HUES6 (cell line): ENCODE results near the gene GRB2.

Experiments
- H3K27ac ChIP-seq: 2 replicates; pipeline ENCODE4 v1.7.0; 2013; ENCODE audit warnings: low read depth, mild to moderate bottlenecking, low read length, inconsistent platforms
- H3K27me3 ChIP-seq: 2 replicates; pipeline ENCODE4 v1.6.1; 2013; ENCODE audit warnings: low read length; ENCODE audit not compliant: control insufficient read depth, insufficient read depth
- H3K36me3 ChIP-seq: 2 replicates; pipeline ENCODE4 v1.6.1; 2013; ENCODE audit warnings: low read length; ENCODE audit not compliant: control insufficient read depth, insufficient read depth
- H3K4me1 ChIP-seq: 2 replicates; pipeline ENCODE4 v1.6.1; 2013; ENCODE audit warnings: low read length; ENCODE audit not compliant: control insufficient read depth, insufficient read depth
- H3K4me3 ChIP-seq: 2 replicates; pipeline ENCODE4 v1.5.1; 2013; ENCODE audit warnings: low read depth, low read length
- H3K9ac ChIP-seq: one replicate; pipeline ENCODE4 v1.6.1; 2013; ENCODE audit warnings: mild to moderate bottlenecking, low read length
- H3K9me3 ChIP-seq: 2 replicates; pipeline ENCODE4 v1.6.1; 2013; ENCODE audit warnings: low read depth, low read length; ENCODE audit not compliant: control insufficient read depth, insufficient read depth

Gene GRB2

DNA sequence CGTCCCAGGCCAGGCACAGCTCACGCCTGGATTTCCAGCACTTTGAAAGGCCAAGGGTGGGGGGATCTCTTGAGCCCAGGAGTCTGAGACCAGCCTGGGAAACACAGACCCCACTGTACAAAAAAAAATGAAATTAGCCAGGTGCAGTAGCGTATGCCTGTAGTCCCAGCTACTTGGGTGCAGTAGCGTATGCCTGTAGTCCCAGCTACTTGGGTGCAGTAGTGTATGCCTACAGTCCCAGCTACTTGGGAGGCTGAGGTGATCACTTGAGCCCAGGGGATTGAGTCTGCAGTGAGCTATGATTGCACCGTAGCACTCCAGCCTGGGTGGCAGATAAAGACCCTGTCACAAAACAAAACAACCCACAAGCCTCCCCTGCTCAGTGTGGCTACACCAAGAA, 89.2 kb downstream of the GRB2 start:
- no peaks in the 10 kb centered on the region for H3K27me3 ChIP-seq
- no peak overlapping the region for H3K4me3 ChIP-seq
- H3K27ac ChIP-seq: no peak overlapping the region
- no peak overlapping the region for H3K9ac ChIP-seq
- no peaks in the 10 kb centered on the region for H3K9me3 ChIP-seq
- peaks cover 24% of the 10 kb centered on the region for H3K36me3 ChIP-seq
- peaks cover 17% of the 10 kb centered on the region; the same call in 1 of the 2 replicates for H3K4me1 ChIP-seq

- H3K9me3 ChIP-seq: no peaks in the 10 kb centered on the region
- H3K36me3 ChIP-seq: peaks cover 19% of the 10 kb centered on the region
- no peak overlapping the region for H3K9ac ChIP-seq
- H3K4me3 ChIP-seq: no peak overlapping the region
- peaks cover 17% of the 10 kb centered on the region; the same call in 1 of the 2 replicates for H3K4me1 ChIP-seq
- H3K27ac ChIP-seq: no peak overlapping the region
- H3K27me3 ChIP-seq: no peaks in the 10 kb centered on the region
Observed at GRCh38 chr17:75315541-75316243, 89.8 kb downstream of the GRB2 start.

DNA sequence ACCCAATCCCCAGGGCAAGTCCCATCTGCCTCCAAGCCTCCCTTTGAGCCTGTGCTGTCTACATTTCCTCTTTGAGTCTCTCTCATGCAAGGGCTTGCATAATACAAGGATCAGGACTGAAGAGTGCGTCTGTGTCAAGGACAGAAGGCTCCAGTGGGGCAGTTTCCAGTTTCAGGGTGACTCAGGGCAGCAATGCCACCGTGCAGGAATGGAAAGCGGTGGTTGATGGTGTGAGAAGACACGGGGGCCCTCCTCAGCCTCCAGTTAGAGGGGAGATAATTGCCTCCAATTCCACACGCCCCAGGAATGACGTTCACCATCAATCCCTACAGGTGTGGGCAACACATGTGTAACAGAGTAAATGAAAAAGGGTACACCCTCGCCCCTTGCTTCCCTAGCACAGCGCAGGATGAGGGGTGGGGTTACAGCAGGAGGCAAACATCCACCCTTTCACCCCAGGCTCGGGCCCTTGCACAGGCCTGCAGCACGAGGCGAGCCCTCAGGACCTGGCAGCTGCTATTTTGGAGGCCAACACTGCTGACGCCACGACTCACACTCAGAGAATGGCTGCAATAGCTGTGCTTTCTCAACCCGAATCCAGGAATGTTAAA, 91.4 kb downstream of the GRB2 start:
- H3K9me3 ChIP-seq: no peaks in the 10 kb centered on the region
- H3K4me3 ChIP-seq: no peak overlapping the region
- peaks cover 21% of the 10 kb centered on the region; the same call in 1 of the 2 replicates for H3K4me1 ChIP-seq
- H3K9ac ChIP-seq: no peak overlapping the region
- no peak overlapping the region for H3K27ac ChIP-seq
- H3K27me3 ChIP-seq: no peaks in the 10 kb centered on the region
- H3K36me3 ChIP-seq: peaks cover 7% of the 10 kb centered on the region

- Histone ChIP-seq H3K9ac (no peak overlapping the region), H3K4me3 (no peak overlapping the region), H3K27me3 (no peaks in the 10 kb centered on the region), H3K36me3 (no peaks in the 10 kb centered on the region), H3K9me3 (no peaks in the 10 kb centered on the region), H3K27ac (no peak overlapping the region), H3K4me1 (peaks cover 6% of the 10 kb centered on the region; the same call in 1 of the 2 replicates)
Observed at GRCh38 chr17:75308732-75309629, 96.5 kb downstream of the GRB2 start.

DNA sequence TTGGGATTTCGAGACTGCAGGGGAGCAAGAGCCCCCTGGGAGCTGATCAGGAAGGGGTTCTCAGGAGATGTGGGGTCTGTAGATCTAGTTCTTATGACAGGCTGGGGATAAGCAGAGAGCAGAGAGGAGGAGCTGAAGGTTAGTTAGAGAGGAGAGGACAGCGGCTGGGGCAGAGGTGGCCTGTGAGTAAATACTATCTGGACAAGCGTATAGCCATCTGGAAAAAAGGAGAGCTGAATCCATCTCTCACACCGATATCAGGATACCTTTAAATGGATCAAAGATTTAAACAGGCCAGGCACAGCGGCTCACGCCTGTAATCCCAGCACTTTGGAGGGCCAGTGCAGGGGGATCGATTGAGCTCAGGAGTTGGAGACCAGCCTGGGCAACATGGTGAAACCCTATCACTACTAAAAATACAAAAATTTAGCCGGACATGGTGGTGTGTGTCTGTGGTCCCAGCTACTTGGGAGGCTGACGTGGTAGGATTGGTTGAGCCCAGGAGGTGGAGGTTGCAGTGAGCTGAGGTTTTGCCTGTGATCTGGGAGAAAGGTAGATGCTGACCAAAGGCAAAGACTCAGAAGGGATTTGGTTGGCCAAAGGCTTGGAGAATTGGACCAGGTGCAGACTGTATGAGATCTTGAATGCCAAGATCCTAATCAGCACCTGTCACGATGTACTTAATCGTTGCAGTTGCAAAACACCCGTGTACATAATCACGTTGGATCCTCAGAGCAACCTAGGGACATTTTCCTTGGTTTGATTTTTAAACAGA, 97.3 kb downstream of the GRB2 start:
- Histone ChIP-seq H3K9me3 (no peaks in the 10 kb centered on the region), H3K4me1 (peaks cover 6% of the 10 kb centered on the region; the same call in 1 of the 2 replicates), H3K4me3 (no peak overlapping the region), H3K36me3 (no peaks in the 10 kb centered on the region), H3K27ac (no peak overlapping the region), H3K9ac (no peak overlapping the region), H3K27me3 (no peaks in the 10 kb centered on the region)

DNA sequence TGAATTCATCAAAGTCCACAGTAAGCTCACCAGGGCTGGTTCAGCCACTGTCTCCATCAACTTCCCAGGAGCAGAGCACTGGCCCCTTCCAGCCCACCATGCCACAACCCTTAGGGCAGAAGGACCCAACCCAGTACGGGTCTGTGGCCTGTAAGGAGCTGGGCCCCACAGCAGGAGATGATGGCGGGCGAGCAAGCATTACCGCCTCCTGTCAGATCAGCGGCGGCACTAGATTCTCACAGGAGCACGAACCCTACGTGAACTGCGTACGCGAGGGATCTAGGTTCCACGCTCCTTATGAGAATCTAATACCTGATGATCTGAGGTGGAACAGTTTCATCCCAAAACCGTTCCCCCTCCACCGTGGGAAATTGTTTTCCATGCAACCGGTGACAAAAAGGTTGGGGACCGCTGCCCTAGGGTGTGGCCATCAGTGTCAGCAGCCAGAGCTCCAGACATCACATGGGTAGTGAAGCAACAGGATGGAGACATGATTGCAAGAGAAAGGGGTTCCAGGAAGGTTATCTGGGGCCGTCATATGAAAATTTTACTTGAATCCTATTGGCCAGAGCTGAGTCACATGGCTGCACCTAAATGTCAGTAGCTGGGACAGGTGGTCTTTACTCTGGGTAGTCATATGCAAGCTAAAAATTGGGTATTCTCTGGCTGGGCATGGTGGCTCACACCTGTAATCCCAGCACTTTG, 103.8 kb downstream of the GRB2 start:
- H3K27me3 ChIP-seq: no peaks in the 10 kb centered on the region
- H3K36me3 ChIP-seq: no peaks in the 10 kb centered on the region
- no peaks in the 10 kb centered on the region for H3K9me3 ChIP-seq
- no peaks in the 10 kb centered on the region for H3K4me1 ChIP-seq
- H3K9ac ChIP-seq: no peak overlapping the region
- H3K27ac ChIP-seq: no peak overlapping the region
- H3K4me3 ChIP-seq: no peak overlapping the region

GRCh38 chr17:75301049-75301448, 104.4 kb downstream of the GRB2 start:
- Histone ChIP-seq H3K9ac (no peak overlapping the region), H3K27me3 (no peaks in the 10 kb centered on the region), H3K9me3 (no peaks in the 10 kb centered on the region), H3K36me3 (no peaks in the 10 kb centered on the region), H3K27ac (no peak overlapping the region), H3K4me3 (no peak overlapping the region), H3K4me1 (no peaks in the 10 kb centered on the region)

- H3K9me3 ChIP-seq: no peaks in the 10 kb centered on the region
- H3K27me3 ChIP-seq: no peaks in the 10 kb centered on the region
- no peak overlapping the region for H3K4me3 ChIP-seq
- H3K9ac ChIP-seq: no peak overlapping the region
- no peak overlapping the region for H3K27ac ChIP-seq
- no peaks in the 10 kb centered on the region for H3K36me3 ChIP-seq
- H3K4me1 ChIP-seq: no peaks in the 10 kb centered on the region
Observed at GRCh38 chr17:75300280-75300679, 105.2 kb downstream of the GRB2 start.

DNA sequence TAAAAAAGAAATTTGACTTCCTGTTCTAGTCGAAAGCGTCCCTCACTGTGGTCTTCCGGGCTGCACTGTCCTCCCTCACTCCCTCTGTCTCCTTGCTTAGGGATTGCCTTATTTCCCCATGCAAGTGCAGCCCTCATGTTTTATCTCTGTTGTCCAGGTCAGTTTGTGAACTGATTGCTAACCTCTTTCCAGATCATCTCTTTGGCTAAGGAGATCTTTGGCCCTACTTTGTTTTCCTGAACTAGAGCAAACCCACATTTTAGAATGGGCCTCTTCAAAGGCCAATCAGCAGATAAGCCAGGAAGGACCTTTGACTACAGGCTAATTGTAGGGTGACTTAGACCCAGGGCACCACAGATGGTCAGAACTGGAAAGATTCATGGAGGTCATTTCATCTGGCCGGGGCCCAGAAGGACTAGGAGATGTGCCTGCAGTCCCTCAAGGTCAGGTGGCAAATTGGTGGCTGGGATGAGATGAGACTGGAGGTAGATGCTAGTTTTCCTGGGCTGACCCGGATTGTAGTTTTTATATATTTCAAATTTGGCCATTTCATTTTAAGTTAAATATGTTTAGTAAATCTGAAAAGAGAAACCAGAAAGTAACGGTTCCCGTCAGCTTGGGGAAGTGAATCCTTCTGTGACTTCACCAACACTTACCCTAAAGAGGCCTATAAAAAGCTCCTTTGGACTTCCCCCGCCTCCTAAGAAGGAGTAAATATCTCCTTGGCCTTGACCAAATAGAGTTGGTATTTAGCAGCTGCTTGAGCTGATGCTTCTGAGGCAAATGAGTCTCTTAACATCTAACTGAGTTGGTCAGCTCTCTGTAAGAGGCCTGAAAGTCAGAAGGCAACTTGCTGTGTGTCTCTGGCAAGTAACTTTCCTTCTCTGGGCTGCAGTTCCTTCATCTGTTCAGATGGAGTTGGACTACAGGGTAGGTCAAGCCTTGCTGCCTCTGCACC, 110.0 kb downstream of the GRB2 start:
- no peaks in the 10 kb centered on the region for H3K27me3 ChIP-seq
- H3K9me3 ChIP-seq: no peaks in the 10 kb centered on the region
- no peaks in the 10 kb centered on the region for H3K36me3 ChIP-seq
- no peaks in the 10 kb centered on the region for H3K4me1 ChIP-seq
- H3K9ac ChIP-seq: no peak overlapping the region
- H3K4me3 ChIP-seq: no peak overlapping the region
- H3K27ac ChIP-seq: no peak overlapping the region
